ENCODE data around the gene RARS2. TPM values are rescaled to one million over a fixed set of nuclear protein-coding genes. Genes with fewer than 3 reads are reported as not detected.

The RARS2 gene
- total RNA-seq, 1 donor from 2014 or later = 48.3 TPM

DNA sequence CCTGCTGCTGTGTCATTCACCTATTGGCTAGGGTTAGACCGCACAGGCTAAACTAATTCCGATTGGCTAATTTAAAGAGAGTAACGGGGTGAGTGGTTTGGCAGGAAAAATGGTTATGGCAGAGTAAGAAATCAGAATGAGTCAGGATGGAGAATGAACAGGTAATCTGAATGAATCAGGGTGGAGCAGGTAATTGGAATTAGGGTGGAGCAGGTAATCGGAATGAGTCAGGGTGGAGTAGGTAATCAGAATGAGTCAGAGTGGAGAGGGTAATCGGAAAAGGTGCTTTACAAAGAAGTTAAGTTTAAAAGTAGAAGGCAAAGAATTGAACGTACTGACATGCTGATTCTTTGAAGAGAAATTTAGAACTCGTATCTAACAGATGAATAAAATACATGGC is 105.3 kb downstream of the RARS2 start:
- H3K27ac Mint-ChIP-seq (ENCODE audit: unreplicated experiment) = no peak overlapping the region

DNA sequence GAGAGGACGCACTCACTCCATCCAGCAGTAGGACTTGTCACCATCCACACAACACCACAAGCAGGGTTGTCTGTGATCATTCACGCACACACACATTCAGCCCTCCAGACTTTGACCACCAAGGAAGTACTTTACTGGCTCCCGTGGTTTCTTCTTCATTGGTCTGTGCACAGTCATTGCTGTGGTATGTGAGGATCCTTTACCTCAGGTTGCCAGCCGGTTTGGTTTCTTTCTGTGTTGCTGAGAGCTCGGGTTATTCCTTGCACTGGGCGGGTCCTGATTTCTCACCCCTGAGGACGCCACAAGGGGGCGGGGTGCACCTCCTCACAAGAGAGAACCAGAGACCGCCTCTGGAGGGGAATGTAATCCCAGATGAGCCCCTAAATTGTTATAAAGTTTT is 105.9 kb downstream of the RARS2 start:
- H3K79me2 ChIP-seq (ENCODE audit: insufficient read depth, low read length) = no peaks in the 10 kb centered on the region
- H3K9me3 ChIP-seq (ENCODE audit: insufficient read depth, low read depth, low read length) = no peaks in the 10 kb centered on the region
- H3K27me3 Mint-ChIP-seq (ENCODE audit: low read depth, unreplicated experiment) = no peaks in the 10 kb centered on the region
- H3K4me1 Mint-ChIP-seq (ENCODE audit: low read depth, unreplicated experiment) = peaks cover 4% of the 10 kb centered on the region
- H4K20me1 ChIP-seq (ENCODE audit: insufficient read depth, low read length) = no peaks in the 10 kb centered on the region
- H3K27ac ChIP-seq (ENCODE audit: low read depth, low read length) = no peak overlapping the region
- H3K27ac Mint-ChIP-seq (ENCODE audit: unreplicated experiment) = peak overlapping the region; percentile 91
- FAIRE-seq (no peak), DNase-seq (ENCODE audit: low read depth) (peak; percentile 68)
- no peak overlapping the region for H3K4me3 ChIP-seq (ENCODE audit: insufficient read depth, low read depth, low read length)
- H3K27me3 ChIP-seq (ENCODE audit: insufficient read depth, low read length) = no peaks in the 10 kb centered on the region
- H2AFZ ChIP-seq (ENCODE audit: low read depth, low read length) = no peak overlapping the region
- peaks cover 9% of the 10 kb centered on the region for H3K4me1 ChIP-seq (ENCODE audit: insufficient read depth, low read length)
- H3K9ac ChIP-seq (ENCODE audit: low read length) = no peak overlapping the region
- TF ChIP-seq, protein P1, sequence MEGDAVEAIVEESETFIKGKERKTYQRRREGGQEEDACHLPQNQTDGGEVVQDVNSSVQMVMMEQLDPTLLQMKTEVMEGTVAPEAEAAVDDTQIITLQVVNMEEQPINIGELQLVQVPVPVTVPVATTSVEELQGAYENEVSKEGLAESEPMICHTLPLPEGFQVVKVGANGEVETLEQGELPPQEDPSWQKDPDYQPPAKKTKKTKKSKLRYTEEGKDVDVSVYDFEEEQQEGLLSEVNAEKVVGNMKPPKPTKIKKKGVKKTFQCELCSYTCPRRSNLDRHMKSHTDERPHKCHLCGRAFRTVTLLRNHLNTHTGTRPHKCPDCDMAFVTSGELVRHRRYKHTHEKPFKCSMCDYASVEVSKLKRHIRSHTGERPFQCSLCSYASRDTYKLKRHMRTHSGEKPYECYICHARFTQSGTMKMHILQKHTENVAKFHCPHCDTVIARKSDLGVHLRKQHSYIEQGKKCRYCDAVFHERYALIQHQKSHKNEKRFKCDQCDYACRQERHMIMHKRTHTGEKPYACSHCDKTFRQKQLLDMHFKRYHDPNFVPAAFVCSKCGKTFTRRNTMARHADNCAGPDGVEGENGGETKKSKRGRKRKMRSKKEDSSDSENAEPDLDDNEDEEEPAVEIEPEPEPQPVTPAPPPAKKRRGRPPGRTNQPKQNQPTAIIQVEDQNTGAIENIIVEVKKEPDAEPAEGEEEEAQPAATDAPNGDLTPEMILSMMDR (IDR thresholded peaks at IDR 0.05; ENCODE audit: insufficient read depth, low read depth, low read length) = peak; percentile 8
- no peak for TF ChIP-seq EZH2 (IDR thresholded peaks at IDR 0.05; ENCODE audit: insufficient read depth, low read length)
- peaks cover 13% of the 10 kb centered on the region for H3K9me3 Mint-ChIP-seq (ENCODE audit: unreplicated experiment)
- H3K36me3 Mint-ChIP-seq (ENCODE audit: low read depth, unreplicated experiment) = peaks cover 24% of the 10 kb centered on the region
- H3K36me3 ChIP-seq (ENCODE audit: insufficient read depth, low read length) = no peaks in the 10 kb centered on the region
- H3K4me2 ChIP-seq (ENCODE audit: low read length) = peak overlapping the region; percentile 50
- no peak overlapping the region for H3K4me3 Mint-ChIP-seq (ENCODE audit: unreplicated experiment)

More for the DNA sequence above, 105.3 kb downstream of the RARS2 start:
- Histone ChIP-seq H3K27me3 (ENCODE audit: insufficient read depth, low read length) (no peaks in the 10 kb centered on the region), H3K36me3 (ENCODE audit: insufficient read depth, low read length) (no peaks in the 10 kb centered on the region), H3K27ac (ENCODE audit: low read depth, low read length) (no peak overlapping the region), H3K9ac (ENCODE audit: low read length) (no peak overlapping the region), H3K79me2 (ENCODE audit: insufficient read depth, low read length) (no peaks in the 10 kb centered on the region), H3K9me3 (ENCODE audit: insufficient read depth, low read depth, low read length) (no peaks in the 10 kb centered on the region), H3K4me2 (ENCODE audit: low read length) (no peak overlapping the region), H3K4me1 (ENCODE audit: insufficient read depth, low read length) (peaks cover 9% of the 10 kb centered on the region), H3K4me3 (ENCODE audit: insufficient read depth, low read depth, low read length) (no peak overlapping the region), H4K20me1 (ENCODE audit: insufficient read depth, low read length) (no peaks in the 10 kb centered on the region), H2AFZ (ENCODE audit: low read depth, low read length) (no peak overlapping the region)
- peaks cover 13% of the 10 kb centered on the region for H3K9me3 Mint-ChIP-seq (ENCODE audit: unreplicated experiment)
- FAIRE-seq (no peak), DNase-seq (ENCODE audit: low read depth) (no peak)
- TF ChIP-seq, protein P1 (IDR thresholded peaks at IDR 0.05; ENCODE audit: insufficient read depth, low read depth, low read length) = no peak
- no peak for TF ChIP-seq EZH2 (IDR thresholded peaks at IDR 0.05; ENCODE audit: insufficient read depth, low read length)
- H3K4me1 Mint-ChIP-seq (ENCODE audit: low read depth, unreplicated experiment) = peaks cover 4% of the 10 kb centered on the region
- no peaks in the 10 kb centered on the region for H3K27me3 Mint-ChIP-seq (ENCODE audit: low read depth, unreplicated experiment)
- H3K36me3 Mint-ChIP-seq (ENCODE audit: low read depth, unreplicated experiment) = peaks cover 20% of the 10 kb centered on the region
- no peak overlapping the region for H3K4me3 Mint-ChIP-seq (ENCODE audit: unreplicated experiment)

DNA sequence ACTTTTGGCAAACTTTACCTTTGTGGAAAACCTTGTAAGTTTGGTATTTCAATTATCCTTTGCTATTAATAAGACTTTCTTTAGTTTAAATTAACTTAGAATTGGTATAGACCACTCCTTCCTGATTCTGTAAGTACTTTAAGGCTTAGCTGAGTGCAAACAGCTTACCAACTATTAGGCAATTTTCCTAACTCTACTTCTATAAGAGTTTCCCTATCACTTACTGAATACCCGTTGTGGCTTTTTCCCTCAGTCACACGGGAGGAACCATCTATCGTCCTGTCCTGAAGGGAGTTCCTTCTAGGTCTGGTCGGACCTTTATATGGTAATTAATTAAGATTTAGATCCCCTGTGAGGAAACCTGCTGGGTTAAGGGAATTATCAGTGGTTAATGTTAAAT is 107.4 kb downstream of the RARS2 start:
- H3K27me3 ChIP-seq (ENCODE audit: insufficient read depth, low read length) = no peaks in the 10 kb centered on the region
- H3K27ac Mint-ChIP-seq (ENCODE audit: unreplicated experiment) = no peak overlapping the region
- no peak overlapping the region for H2AFZ ChIP-seq (ENCODE audit: low read depth, low read length)
- H3K27ac ChIP-seq (ENCODE audit: low read depth, low read length) = no peak overlapping the region
- H3K36me3 ChIP-seq (ENCODE audit: insufficient read depth, low read length) = peaks cover 5% of the 10 kb centered on the region
- TF ChIP-seq EZH2 (IDR thresholded peaks at IDR 0.05; ENCODE audit: insufficient read depth, low read length) = no peak
- TF ChIP-seq, protein P1 (IDR thresholded peaks at IDR 0.05; ENCODE audit: insufficient read depth, low read depth, low read length) = no peak
- peaks cover 20% of the 10 kb centered on the region for H3K9me3 Mint-ChIP-seq (ENCODE audit: unreplicated experiment)
- no peaks in the 10 kb centered on the region for H3K27me3 Mint-ChIP-seq (ENCODE audit: low read depth, unreplicated experiment)
- peaks cover 34% of the 10 kb centered on the region for H3K36me3 Mint-ChIP-seq (ENCODE audit: low read depth, unreplicated experiment)
- peaks cover 4% of the 10 kb centered on the region for H3K4me1 ChIP-seq (ENCODE audit: insufficient read depth, low read length)
- no peaks in the 10 kb centered on the region for H3K9me3 ChIP-seq (ENCODE audit: insufficient read depth, low read depth, low read length)
- no peak overlapping the region for H3K4me3 Mint-ChIP-seq (ENCODE audit: unreplicated experiment)
- H3K4me2 ChIP-seq (ENCODE audit: low read length) = no peak overlapping the region
- DNase-seq (ENCODE audit: low read depth) (no peak), FAIRE-seq (no peak)
- no peaks in the 10 kb centered on the region for H3K79me2 ChIP-seq (ENCODE audit: insufficient read depth, low read length)
- H3K9ac ChIP-seq (ENCODE audit: low read length) = no peak overlapping the region
- peaks cover 4% of the 10 kb centered on the region for H3K4me1 Mint-ChIP-seq (ENCODE audit: low read depth, unreplicated experiment)
- no peak overlapping the region for H3K4me3 ChIP-seq (ENCODE audit: insufficient read depth, low read depth, low read length)
- peaks cover 3% of the 10 kb centered on the region for H4K20me1 ChIP-seq (ENCODE audit: insufficient read depth, low read length)
